ENCODE data around the gene FZR1.
A peak's percentile ranks its signal among the peaks of the same experiment; 100 is the strongest.

FZR1 gene

DNA sequence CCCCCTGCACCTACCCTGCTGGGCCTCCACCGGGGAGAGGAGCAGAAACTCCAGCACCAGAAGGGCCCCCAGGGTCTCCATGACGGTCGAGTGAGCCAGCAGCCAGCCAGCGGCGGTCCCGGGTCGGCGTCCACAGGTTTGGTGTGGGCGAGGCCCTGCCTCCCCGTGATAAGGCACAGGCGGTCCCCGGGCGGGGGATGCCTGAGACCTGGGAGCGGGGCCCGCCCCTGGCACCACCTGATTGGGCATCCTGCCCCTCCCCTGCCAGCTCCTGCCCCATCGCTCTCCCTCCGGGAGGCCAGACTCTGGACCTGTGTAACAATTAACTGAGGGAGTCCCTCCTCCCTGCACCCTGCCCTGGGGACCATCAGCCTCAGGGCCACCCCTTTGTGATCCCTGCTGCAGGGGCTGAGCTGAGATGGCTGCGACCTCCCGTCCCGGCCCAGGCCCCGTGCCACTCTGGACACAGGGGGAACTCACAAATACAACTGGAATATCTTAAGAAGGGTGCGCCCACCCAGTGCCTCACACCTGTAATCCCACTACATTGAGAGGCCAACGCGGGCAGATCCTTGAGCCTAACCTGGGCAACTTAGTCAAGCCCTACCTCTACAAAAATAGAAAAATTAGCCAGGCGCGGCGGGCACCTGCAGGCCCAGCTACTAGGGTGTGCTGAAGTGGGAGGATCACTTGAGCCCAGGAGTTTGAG lies 25.6 kb upstream of the FZR1 start, which contains the start of gene SMIM24:
Gene SMIM24, minus strand, starts transcription at position 143 of the 709 bp plus-strand sequence. Its CDS starts 62 bp downstream, at position 81.
- H4K91ac ChIP-seq (ENCODE audit: low read length): no peak within 1 kb of the TSS
- no peak within 1 kb of the TSS for H2BK15ac ChIP-seq (ENCODE audit: low read depth, poor library complexity, severe bottlenecking)
- 51% methylated on average over 24 of the region's 27 CpGs for WGBS

DNA sequence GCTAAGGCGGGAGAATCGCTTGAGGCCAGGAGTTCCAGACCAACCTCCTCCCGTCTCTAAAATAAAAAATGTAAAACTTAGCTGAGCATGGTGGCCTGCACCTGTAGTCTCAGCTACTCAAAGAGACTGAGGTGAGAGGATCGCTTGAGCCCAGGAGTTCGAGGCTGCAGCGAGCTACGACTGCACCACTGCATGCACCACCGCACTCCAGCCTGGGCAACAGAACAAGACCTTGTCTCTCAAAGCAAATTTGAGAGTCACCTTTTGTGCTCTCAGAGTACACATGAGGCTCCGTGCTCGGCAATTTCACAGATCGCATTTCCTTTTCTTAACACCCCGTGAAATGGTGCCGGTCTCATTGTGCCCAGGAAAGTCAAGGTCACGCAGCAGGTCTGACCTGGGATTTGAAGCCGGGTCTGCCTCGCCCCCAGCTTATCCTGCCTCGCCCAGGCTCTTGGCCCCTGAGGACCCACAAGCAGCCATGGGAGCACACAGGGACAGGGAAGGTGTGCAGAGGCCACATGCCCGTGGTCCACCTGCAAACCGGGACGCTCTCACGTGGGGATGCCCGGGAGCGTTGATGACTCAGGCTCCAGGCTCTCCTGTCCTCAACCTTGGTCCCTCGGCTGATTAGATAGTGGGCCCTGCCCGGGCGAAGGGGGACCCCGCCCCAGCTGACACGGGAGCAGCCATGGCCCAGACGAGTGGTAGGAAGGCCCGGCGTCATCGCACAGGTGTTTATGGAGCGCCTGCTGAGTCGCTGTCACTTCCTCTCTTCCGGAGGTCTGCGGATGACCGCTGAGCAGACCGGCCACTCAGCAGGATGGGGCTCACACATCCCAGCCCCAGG lies 24.6 kb upstream of the FZR1 start:
- no peak overlapping the region for H4K8ac ChIP-seq (ENCODE audit: low read length)
- no peak overlapping the region for H3K18ac ChIP-seq (ENCODE audit: low read depth in 1 of 2, low read length in 2 of 2)
- H3K4me1 ChIP-seq (ENCODE audit: control insufficient read depth, insufficient read depth, low read depth, low read length): peaks cover 6% of the 10 kb centered on the region
- DNase-seq: no peak
- H3K4ac ChIP-seq (ENCODE audit: low read depth in 1 of 2, low read length in 2 of 2): no peak overlapping the region
- H3K27me3 ChIP-seq (ENCODE audit: control insufficient read depth in 1 of 2, insufficient read depth in 1 of 2, low read length in 2 of 2): peaks cover 22 to 67% of the 10 kb centered on the region in 2 experiments
- H3K9ac ChIP-seq (ENCODE audit: low read length): no peak overlapping the region
- H2AFZ ChIP-seq (ENCODE audit: low read depth, low read length): no peak overlapping the region
- no peak overlapping the region for H2BK5ac ChIP-seq (ENCODE audit: low read depth, low read length, poor library complexity, severe bottlenecking)
- H3K36me3 ChIP-seq (ENCODE audit: control insufficient read depth in 1 of 2, insufficient read depth in 2 of 2, low read depth in 1 of 2, low read length in 2 of 2): no peaks in the 10 kb centered on the region
- no peak overlapping the region for H2BK12ac ChIP-seq (ENCODE audit: low read length in 2 of 2)
- H2BK120ac ChIP-seq (ENCODE audit: low read depth, low read length): no peak overlapping the region
- H2AK5ac ChIP-seq (ENCODE audit: low read length, severe bottlenecking): no peak overlapping the region
- H3K4me3 ChIP-seq (ENCODE audit: insufficient read depth in 1 of 2, low read depth in 1 of 2, low read length in 2 of 2): no peak overlapping the region
- H3K4me2 ChIP-seq (ENCODE audit: low read length, poor library complexity, severe bottlenecking): no peak overlapping the region
- no peaks in the 10 kb centered on the region for H3K79me1 ChIP-seq (replicated peaks; ENCODE audit: low read length, poor library complexity, severe bottlenecking)
- WGBS: 63% methylated on average over 38 of the region's 38 CpGs
- no peaks in the 10 kb centered on the region for H3K9me3 ChIP-seq (ENCODE audit: control insufficient read depth, low read length)
- no peak overlapping the region for H4K91ac ChIP-seq (ENCODE audit: low read length)
- H3K14ac ChIP-seq (ENCODE audit: low read length in 2 of 2): no peak overlapping the region
- H2BK15ac ChIP-seq (ENCODE audit: low read depth, poor library complexity, severe bottlenecking): no peak overlapping the region
- H3K23ac ChIP-seq (ENCODE audit: low read length in 2 of 2): no peak overlapping the region
- H3K27ac ChIP-seq (ENCODE audit: low read length, poor library complexity, severe bottlenecking): no peak overlapping the region

More for the DNA sequence above, 25.6 kb upstream of the FZR1 start, which contains the start of gene SMIM24:
- no peak within 1 kb of the TSS for H2BK5ac ChIP-seq (ENCODE audit: low read depth, low read length, poor library complexity, severe bottlenecking)
- no peak within 1 kb of the TSS for H2BK120ac ChIP-seq (ENCODE audit: low read depth, low read length)
- H3K79me1 ChIP-seq (replicated peaks; ENCODE audit: low read length, poor library complexity, severe bottlenecking): no peaks in the 10 kb centered on the region
- no peak within 1 kb of the TSS for H4K8ac ChIP-seq (ENCODE audit: low read length)
- no peak within 1 kb of the TSS for H3K4ac ChIP-seq (ENCODE audit: low read depth in 1 of 2, low read length in 2 of 2)
- no peak within 1 kb of the TSS for H3K4me3 ChIP-seq (ENCODE audit: insufficient read depth in 1 of 2, low read depth in 1 of 2, low read length in 2 of 2)
- no peak within 1 kb of the TSS for H3K14ac ChIP-seq (ENCODE audit: low read length in 2 of 2)
- H3K18ac ChIP-seq (ENCODE audit: low read depth in 1 of 2, low read length in 2 of 2): no peak within 1 kb of the TSS
- no peak within 1 kb of the TSS for H3K9ac ChIP-seq (ENCODE audit: low read length)
- H2AFZ ChIP-seq (ENCODE audit: low read depth, low read length): no peak within 1 kb of the TSS
- peaks cover 6% of the 10 kb centered on the region for H3K4me1 ChIP-seq (ENCODE audit: control insufficient read depth, insufficient read depth, low read depth, low read length)
- H2BK12ac ChIP-seq (ENCODE audit: low read length in 2 of 2): no peak within 1 kb of the TSS
- H3K36me3 ChIP-seq (ENCODE audit: control insufficient read depth in 1 of 2, insufficient read depth in 2 of 2, low read depth in 1 of 2, low read length in 2 of 2): no peaks in the 10 kb centered on the region
- H2AK5ac ChIP-seq (ENCODE audit: low read length, severe bottlenecking): no peak within 1 kb of the TSS
- DNase-seq: no peak
- no peak within 1 kb of the TSS for H3K4me2 ChIP-seq (ENCODE audit: low read length, poor library complexity, severe bottlenecking)
- no peak within 1 kb of the TSS for H3K27ac ChIP-seq (ENCODE audit: low read length, poor library complexity, severe bottlenecking)
- no peaks in the 10 kb centered on the region for H3K9me3 ChIP-seq (ENCODE audit: control insufficient read depth, low read length)
- peaks cover 29 to 74% of the 10 kb centered on the region in 2 experiments for H3K27me3 ChIP-seq (ENCODE audit: control insufficient read depth in 1 of 2, insufficient read depth in 1 of 2, low read length in 2 of 2)
- H3K23ac ChIP-seq (ENCODE audit: low read length in 2 of 2): no peak within 1 kb of the TSS

GRCh38 chr19:3482507-3483225 lies 23.4 kb upstream of the FZR1 start:
- Histone ChIP-seq H3K27ac (ENCODE audit: low read length, poor library complexity, severe bottlenecking) (no peak overlapping the region), H3K4me3 (ENCODE audit: insufficient read depth in 1 of 2, low read depth in 1 of 2, low read length in 2 of 2) (no peak overlapping the region), H2BK15ac (ENCODE audit: low read depth, poor library complexity, severe bottlenecking) (peak overlapping the region; percentile 38), H3K9me3 (ENCODE audit: control insufficient read depth, low read length) (no peaks in the 10 kb centered on the region), H2AK5ac (ENCODE audit: low read length, severe bottlenecking) (no peak overlapping the region), H3K79me1 (replicated peaks; ENCODE audit: low read length, poor library complexity, severe bottlenecking) (no peaks in the 10 kb centered on the region), H2AFZ (ENCODE audit: low read depth, low read length) (no peak overlapping the region), H2BK120ac (ENCODE audit: low read depth, low read length) (no peak overlapping the region), H3K27me3 (ENCODE audit: control insufficient read depth in 1 of 2, insufficient read depth in 1 of 2, low read length in 2 of 2) (peaks cover 22 to 59% of the 10 kb centered on the region in 2 experiments), H2BK12ac (ENCODE audit: low read length in 2 of 2) (no peak overlapping the region), H3K4me2 (ENCODE audit: low read length, poor library complexity, severe bottlenecking) (no peak overlapping the region), H4K8ac (ENCODE audit: low read length) (no peak overlapping the region), H3K23ac (ENCODE audit: low read length in 2 of 2) (no peak overlapping the region), H3K18ac (ENCODE audit: low read depth in 1 of 2, low read length in 2 of 2) (peak overlapping the region in 1 of 2 experiments; percentile 44), H3K36me3 (ENCODE audit: control insufficient read depth in 1 of 2, insufficient read depth in 2 of 2, low read depth in 1 of 2, low read length in 2 of 2) (peaks cover 0 to 2% of the 10 kb centered on the region in 2 experiments), H3K9ac (ENCODE audit: low read length) (no peak overlapping the region), H3K14ac (ENCODE audit: low read length in 2 of 2) (no peak overlapping the region), H4K91ac (ENCODE audit: low read length) (no peak overlapping the region), H3K4me1 (ENCODE audit: control insufficient read depth, insufficient read depth, low read depth, low read length) (peaks cover 6% of the 10 kb centered on the region), H2BK5ac (ENCODE audit: low read depth, low read length, poor library complexity, severe bottlenecking) (no peak overlapping the region), H3K4ac (ENCODE audit: low read depth in 1 of 2, low read length in 2 of 2) (no peak overlapping the region)
- WGBS: 87% methylated on average over 44 of the region's 49 CpGs
- no peak for DNase-seq
